ENCODE data around the gene YWHAG. TPM values are rescaled to one million over a fixed set of nuclear protein-coding genes. Genes with fewer than 3 reads are reported as not detected.

Gene YWHAG
- total and polyA plus RNA-seq, 9 of the 15 experiments (the other 6 are each of a cell fraction or from before 2014, with no cell fraction given) = 30.4 to 246 (median 94.5) TPM

GRCh38 chr7:76397409-76398183, 38.8 kb upstream of the YWHAG start (continued):
- TF ChIP-seq SMARCA5 (IDR thresholded peaks at IDR 0.05) (peak; percentile 97), LARP7 (IDR thresholded peaks at IDR 0.05) (no peak), ZNF609 (CRISPR knock-in tag; IDR thresholded peaks at IDR 0.05; ENCODE audit: borderline replicate concordance) (no peak), CREB1 (IDR thresholded peaks at IDR 0.05) (no peak), CREB1 (CRISPR knock-in tag; IDR thresholded peaks at IDR 0.05) (peak; percentile 78), ZNF407 (IDR thresholded peaks at IDR 0.05; ENCODE audit: low read depth) (no peak; the same call in 1 of the 2 replicates), ZNF655 (CRISPR knock-in tag; IDR thresholded peaks at IDR 0.05) (no peak), TFAM (CRISPR knock-in tag; conservative IDR thresholded peaks at IDR 0.05) (no peak), HDAC6 (IDR thresholded peaks at IDR 0.05; ENCODE audit: low read depth, low read length) (no peak), HMG20B (CRISPR knock-in tag; IDR thresholded peaks at IDR 0.05) (no peak), PHF20 (IDR thresholded peaks at IDR 0.05; ENCODE audit: partially characterized antibody) (peak; percentile 31), BACH1 (tag; IDR thresholded peaks at IDR 0.05) (no peak), FOSL1 (tag; conservative IDR thresholded peaks at IDR 0.05) (no peak), ZNF41 (CRISPR knock-in tag; conservative IDR thresholded peaks at IDR 0.05) (peak; percentile 46; the same call in 1 of the 2 replicates), MAFG (tag; conservative IDR thresholded peaks at IDR 0.05) (no peak)
